Smooth muscle cell (in vitro differentiated cells): ENCODE measurements around the gene ILF2. TPM values are rescaled to one million over a fixed set of nuclear protein-coding genes. Genes with fewer than 3 reads are reported as not detected.
A peak's percentile ranks its signal among the peaks of the same experiment; 100 is the strongest.

ENCODE experiments used
- DNase-seq: peaks from one replicate; lab custom pipeline; 2025; ENCODE audit not compliant: unreplicated experiment; lab: John Stamatoyannopoulos, UW
- H2AFZ ChIP-seq: fragments of 200-600 bp; sonication (generic); 2 replicates; pipeline ENCODE4 v1.6.0; 2016; ENCODE audit warnings: antibody characterized with exemption, low read depth, mild to moderate bottlenecking
- H3F3A ChIP-seq: fragments of 200-600 bp; sonication (generic); 2 replicates; pipeline ENCODE4 v1.6.0; 2017; ENCODE audit warnings: antibody characterized with exemption, low read depth
- H3K27ac ChIP-seq: fragments of 200-600 bp; sonication (generic); 2 replicates; pipeline ENCODE4 v1.5.1; 2016; ENCODE audit warnings: low read depth, mild to moderate bottlenecking
- H3K27me3 ChIP-seq: fragments of 200-600 bp; sonication (generic); 2 replicates; pipeline ENCODE4 v1.6.1; 2016; ENCODE audit warnings: low read depth, mild to moderate bottlenecking
- H3K36me3 ChIP-seq: fragments of 200-600 bp; sonication (generic); 2 replicates; pipeline ENCODE4 v1.5.1; 2016; ENCODE audit warnings: low read depth
- H3K4me1 ChIP-seq: fragments of 200-600 bp; sonication (generic); 2 replicates; pipeline ENCODE4 v1.5.1; 2016; ENCODE audit warnings: low read depth
- H3K4me2 ChIP-seq: fragments of 200-600 bp; sonication (generic); 2 replicates; pipeline ENCODE4 v1.6.0; 2016; ENCODE audit warnings: mild to moderate bottlenecking
- H3K4me3 ChIP-seq: fragments of 200-600 bp; sonication (generic); 2 replicates; pipeline ENCODE4 v1.5.1; 2016; ENCODE audit warnings: mild to moderate bottlenecking
- H3K79me2 ChIP-seq: fragments of 200-600 bp; sonication (generic); 2 replicates; pipeline ENCODE4 v1.6.0; 2016; ENCODE audit warnings: low read depth, mild to moderate bottlenecking
- H3K9ac ChIP-seq: fragments of 200-600 bp; sonication (generic); 2 replicates; pipeline ENCODE4 v1.6.0; 2016; ENCODE audit warnings: low read depth
- H3K9me3 ChIP-seq: fragments of 200-600 bp; sonication (generic); replicated peaks from 2 replicates; pipeline ENCODE4 v1.5.1; 2016; ENCODE audit warnings: low read depth
- H4K20me1 ChIP-seq: fragments of 200-600 bp; sonication (generic); 2 replicates; pipeline ENCODE4 v1.6.0; 2016; ENCODE audit warnings: low read depth
- WGBS: methylation state at CpG from one replicate; pipeline ENCODE4 v1.1.7; 2016; ENCODE audit warnings: low lambda C conversion rate; 5-methylcytosine and 5-hydroxymethylcytosine counted together
- polyA plus RNA-seq: library from polyadenylated mRNA; unstranded; fragments of >200 nt; fragmentation: Nextera tagmentation; extraction: Ambion mirVana; gene quantifications from 2 replicates; pipeline ENCODE4 v1.2.1, GENCODE V29; 2016
- total RNA-seq: library from RNA; depleted of rRNA; stranded (reverse); fragments of >200 nt; gene quantifications from 2 replicates; pipeline ENCODE4 v1.2.3, GENCODE V29; 2014
- TF ChIP-seq, protein P1 (sequence below): fragments of 200-600 bp; sonication (generic); IDR thresholded peaks from 2 replicates; pipeline ENCODE4 v1.5.1; 2017; ENCODE audit warnings: borderline replicate concordance, mild to moderate bottlenecking, antibody characterized with exemption; ENCODE audit not compliant: insufficient read depth, poor library complexity, severe bottlenecking

ILF2 gene
- total and polyA plus RNA-seq, 2 experiments from 2014 or later = 201 to 241 TPM

DNA sequence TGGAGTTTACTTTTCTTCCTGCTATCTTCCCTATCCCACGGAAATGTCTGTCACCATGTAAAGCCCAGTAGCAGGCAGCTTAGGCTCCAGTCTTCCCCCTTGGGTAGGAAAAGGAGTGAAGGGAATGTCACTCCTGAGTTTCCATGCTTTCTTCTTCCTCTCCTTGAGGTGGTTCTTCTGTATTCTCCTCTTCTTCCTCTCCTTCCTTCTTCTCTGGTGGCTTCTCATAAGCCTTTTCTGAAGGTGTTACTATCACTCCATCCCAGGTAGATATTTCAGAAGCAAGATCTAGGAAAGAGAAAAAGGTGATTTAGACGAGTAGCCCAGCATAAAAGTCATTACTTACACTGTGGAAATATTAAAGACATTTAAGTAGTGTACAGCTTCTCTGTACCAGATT, 8.5 kb downstream of the ILF2 start:
- H3K9ac ChIP-seq = no peak overlapping the region
- no peaks in the 10 kb centered on the region for H3K27me3 ChIP-seq
- H3K4me3 ChIP-seq = no peak overlapping the region
- TF ChIP-seq, protein P1, sequence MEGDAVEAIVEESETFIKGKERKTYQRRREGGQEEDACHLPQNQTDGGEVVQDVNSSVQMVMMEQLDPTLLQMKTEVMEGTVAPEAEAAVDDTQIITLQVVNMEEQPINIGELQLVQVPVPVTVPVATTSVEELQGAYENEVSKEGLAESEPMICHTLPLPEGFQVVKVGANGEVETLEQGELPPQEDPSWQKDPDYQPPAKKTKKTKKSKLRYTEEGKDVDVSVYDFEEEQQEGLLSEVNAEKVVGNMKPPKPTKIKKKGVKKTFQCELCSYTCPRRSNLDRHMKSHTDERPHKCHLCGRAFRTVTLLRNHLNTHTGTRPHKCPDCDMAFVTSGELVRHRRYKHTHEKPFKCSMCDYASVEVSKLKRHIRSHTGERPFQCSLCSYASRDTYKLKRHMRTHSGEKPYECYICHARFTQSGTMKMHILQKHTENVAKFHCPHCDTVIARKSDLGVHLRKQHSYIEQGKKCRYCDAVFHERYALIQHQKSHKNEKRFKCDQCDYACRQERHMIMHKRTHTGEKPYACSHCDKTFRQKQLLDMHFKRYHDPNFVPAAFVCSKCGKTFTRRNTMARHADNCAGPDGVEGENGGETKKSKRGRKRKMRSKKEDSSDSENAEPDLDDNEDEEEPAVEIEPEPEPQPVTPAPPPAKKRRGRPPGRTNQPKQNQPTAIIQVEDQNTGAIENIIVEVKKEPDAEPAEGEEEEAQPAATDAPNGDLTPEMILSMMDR = no peak
- peaks cover 9% of the 10 kb centered on the region for H3K4me1 ChIP-seq
- no peak overlapping the region for H2AFZ ChIP-seq
- no peak overlapping the region for H3K27ac ChIP-seq
- DNase-seq = no peak
- H3F3A ChIP-seq = peaks cover 45% of the 10 kb centered on the region
- peaks cover 16% of the 10 kb centered on the region for H3K79me2 ChIP-seq
- H3K9me3 ChIP-seq = no peaks in the 10 kb centered on the region
- no peaks in the 10 kb centered on the region for H4K20me1 ChIP-seq
- H3K4me2 ChIP-seq = no peak overlapping the region
- 90% methylated on average over 2 of the region's 2 CpGs for WGBS
- H3K36me3 ChIP-seq = peaks cover 19% of the 10 kb centered on the region

- H3K36me3 ChIP-seq = peaks cover 19% of the 10 kb centered on the region
- peaks cover 41% of the 10 kb centered on the region for H3F3A ChIP-seq
- TF ChIP-seq, protein P1 = no peak
Measured at GRCh38 chr1:153661111-153661708, 9.6 kb downstream of the ILF2 start.

GRCh38 chr1:153659656-153660055, 11.1 kb downstream of the ILF2 start:
- Histone ChIP-seq H3K4me3 (peak overlapping the region; percentile 91), H3K27me3 (no peaks in the 10 kb centered on the region), H4K20me1 (no peaks in the 10 kb centered on the region), H3K9ac (no peak overlapping the region), H3K4me2 (peak overlapping the region; percentile 94), H3F3A (peaks cover 39% of the 10 kb centered on the region), H2AFZ (no peak overlapping the region), H3K79me2 (peaks cover 12% of the 10 kb centered on the region), H3K9me3 (no peaks in the 10 kb centered on the region), H3K36me3 (peaks cover 8% of the 10 kb centered on the region), H3K27ac (peak overlapping the region; percentile 7), H3K4me1 (peaks cover 9% of the 10 kb centered on the region)
- WGBS = 85% methylated on average over 9 of the region's 9 CpGs
- TF ChIP-seq, protein P1 = no peak
- no peak for DNase-seq

More at GRCh38 chr1:153661111-153661708, 9.6 kb downstream of the ILF2 start:
- Histone ChIP-seq H2AFZ (no peak overlapping the region), H3K27me3 (no peaks in the 10 kb centered on the region), H3K4me2 (no peak overlapping the region), H3K4me3 (no peak overlapping the region), H3K9me3 (no peaks in the 10 kb centered on the region), H3K9ac (no peak overlapping the region), H4K20me1 (no peaks in the 10 kb centered on the region), H3K79me2 (peaks cover 12% of the 10 kb centered on the region), H3K4me1 (peaks cover 9% of the 10 kb centered on the region), H3K27ac (peak overlapping the region; percentile 8)
- no peak for DNase-seq
- WGBS = 72% methylated on average over 9 of the region's 9 CpGs

DNA sequence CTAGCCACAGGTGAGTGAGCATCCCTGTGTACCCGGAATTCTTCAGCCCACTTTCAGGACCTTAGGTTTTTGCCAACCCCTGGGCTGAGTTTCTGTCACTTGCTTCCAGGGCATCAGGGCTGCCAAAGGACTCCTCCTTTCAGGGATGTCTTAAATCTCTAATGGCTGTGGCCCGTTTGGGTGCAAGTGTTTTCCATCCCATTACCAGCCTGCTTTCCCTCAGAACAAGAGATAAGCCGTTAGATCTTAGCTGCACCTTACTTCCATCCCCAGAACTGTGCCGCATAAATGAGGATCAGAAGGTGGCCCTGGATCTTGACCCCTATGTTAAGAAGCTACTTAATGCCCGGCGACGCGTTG, 11.6 kb downstream of the ILF2 start:
- DNase-seq = no peak
- Histone ChIP-seq H3K79me2 (peaks cover 12% of the 10 kb centered on the region), H3F3A (peaks cover 34% of the 10 kb centered on the region), H4K20me1 (no peaks in the 10 kb centered on the region), H3K36me3 (peaks cover 7% of the 10 kb centered on the region), H3K9me3 (no peaks in the 10 kb centered on the region), H3K9ac (peak overlapping the region; percentile 63), H2AFZ (no peak overlapping the region), H3K27ac (no peak overlapping the region), H3K27me3 (no peaks in the 10 kb centered on the region), H3K4me3 (peak overlapping the region; percentile 91), H3K4me1 (peaks cover 9% of the 10 kb centered on the region), H3K4me2 (peak overlapping the region; percentile 94)
- TF ChIP-seq, protein P1 = no peak
- 60% methylated on average over 8 of the region's 8 CpGs for WGBS
